Fibroblast of skin of right biceps (primary cell): ENCODE results near the gene USP25.

ENCODE experiments used
- DNase-seq: peaks from one replicate; pipeline ENCODE4 v3.0.0-alpha.2; 2013

The USP25 gene, protein sequence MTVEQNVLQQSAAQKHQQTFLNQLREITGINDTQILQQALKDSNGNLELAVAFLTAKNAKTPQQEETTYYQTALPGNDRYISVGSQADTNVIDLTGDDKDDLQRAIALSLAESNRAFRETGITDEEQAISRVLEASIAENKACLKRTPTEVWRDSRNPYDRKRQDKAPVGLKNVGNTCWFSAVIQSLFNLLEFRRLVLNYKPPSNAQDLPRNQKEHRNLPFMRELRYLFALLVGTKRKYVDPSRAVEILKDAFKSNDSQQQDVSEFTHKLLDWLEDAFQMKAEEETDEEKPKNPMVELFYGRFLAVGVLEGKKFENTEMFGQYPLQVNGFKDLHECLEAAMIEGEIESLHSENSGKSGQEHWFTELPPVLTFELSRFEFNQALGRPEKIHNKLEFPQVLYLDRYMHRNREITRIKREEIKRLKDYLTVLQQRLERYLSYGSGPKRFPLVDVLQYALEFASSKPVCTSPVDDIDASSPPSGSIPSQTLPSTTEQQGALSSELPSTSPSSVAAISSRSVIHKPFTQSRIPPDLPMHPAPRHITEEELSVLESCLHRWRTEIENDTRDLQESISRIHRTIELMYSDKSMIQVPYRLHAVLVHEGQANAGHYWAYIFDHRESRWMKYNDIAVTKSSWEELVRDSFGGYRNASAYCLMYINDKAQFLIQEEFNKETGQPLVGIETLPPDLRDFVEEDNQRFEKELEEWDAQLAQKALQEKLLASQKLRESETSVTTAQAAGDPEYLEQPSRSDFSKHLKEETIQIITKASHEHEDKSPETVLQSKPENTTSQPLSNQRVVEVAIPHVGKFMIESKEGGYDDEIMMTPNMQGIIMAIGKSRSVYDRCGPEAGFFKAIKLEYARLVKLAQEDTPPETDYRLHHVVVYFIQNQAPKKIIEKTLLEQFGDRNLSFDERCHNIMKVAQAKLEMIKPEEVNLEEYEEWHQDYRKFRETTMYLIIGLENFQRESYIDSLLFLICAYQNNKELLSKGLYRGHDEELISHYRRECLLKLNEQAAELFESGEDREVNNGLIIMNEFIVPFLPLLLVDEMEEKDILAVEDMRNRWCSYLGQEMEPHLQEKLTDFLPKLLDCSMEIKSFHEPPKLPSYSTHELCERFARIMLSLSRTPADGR

DNA sequence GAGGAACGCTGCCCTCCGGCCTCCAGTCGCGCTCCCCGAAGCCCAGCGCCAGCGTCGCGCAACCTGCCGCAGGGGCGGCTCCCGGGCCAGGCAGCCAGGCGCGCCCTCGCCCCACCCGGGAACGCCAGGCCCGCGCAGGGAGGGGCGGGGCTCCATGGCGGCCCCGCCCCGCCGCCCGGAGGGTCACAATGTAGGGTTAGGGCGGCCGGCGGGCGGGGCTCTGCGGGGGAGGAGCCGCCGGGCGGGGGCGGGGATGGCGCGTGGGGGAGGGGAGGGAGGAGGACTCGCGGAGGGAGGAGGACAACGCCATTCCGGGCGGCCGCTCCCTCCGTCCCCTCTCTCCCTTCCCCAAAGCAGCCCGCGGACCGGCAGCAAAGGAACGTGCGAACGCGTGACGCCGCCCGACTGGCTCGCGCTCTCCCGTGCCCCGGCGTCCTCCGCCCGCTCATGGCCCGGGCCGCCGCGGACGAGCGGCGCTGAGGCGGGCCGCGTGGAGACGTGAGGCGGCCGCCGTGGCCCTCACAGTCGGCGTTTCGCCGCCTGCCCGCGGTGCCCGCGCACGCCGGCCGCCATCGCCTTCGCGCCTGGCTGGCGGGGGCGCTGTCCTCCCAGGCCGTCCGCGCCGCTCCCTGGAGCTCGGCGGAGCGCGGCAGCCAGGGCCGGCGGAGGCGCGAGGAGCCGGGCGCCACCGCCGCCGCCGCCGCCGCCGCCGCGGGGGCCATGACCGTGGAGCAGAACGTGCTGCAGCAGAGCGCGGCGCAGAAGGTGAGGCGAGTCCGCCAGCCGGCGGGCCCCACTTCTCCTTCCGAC, at the start of gene USP25:
Gene USP25 (plus strand): TSS at position 309 of the 810 bp plus-strand sequence. CDS start 412 bp downstream, at position 721.
- peak; percentile 79 for DNase-seq

DNA sequence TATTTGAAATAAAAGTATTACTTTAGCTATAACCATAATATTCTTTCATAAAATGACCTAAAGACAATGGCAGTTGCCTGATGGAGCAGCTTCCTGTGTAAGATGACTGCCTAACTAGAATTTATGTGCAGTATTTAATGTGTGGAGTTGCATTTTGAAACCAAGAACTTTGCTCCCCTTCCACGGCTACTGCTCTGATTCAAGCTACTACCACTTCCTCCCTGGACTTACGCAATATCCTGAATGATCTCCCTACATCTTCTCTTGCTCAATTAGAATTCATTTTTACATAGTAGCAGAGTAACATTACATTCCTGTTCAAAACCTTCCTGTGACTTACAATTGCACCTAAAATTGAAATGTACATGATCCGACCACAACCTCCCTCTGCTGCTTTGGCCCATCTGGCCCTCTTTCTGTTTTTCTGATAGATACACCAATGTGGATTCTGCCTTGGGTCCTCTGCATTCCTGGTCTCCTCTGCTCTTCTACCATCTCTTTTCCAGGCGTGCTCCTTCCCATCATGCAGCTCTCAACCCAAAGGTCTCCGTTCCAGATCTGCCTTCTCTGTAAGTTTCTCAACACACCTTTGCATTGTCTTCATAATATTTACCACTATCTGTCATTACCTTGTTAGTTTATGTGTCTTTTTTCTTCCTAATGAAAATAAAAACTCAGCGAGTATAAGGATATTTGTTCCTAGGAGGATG, 47.4 kb upstream of the USP25 start:
- peak; percentile 81 for DNase-seq

DNA sequence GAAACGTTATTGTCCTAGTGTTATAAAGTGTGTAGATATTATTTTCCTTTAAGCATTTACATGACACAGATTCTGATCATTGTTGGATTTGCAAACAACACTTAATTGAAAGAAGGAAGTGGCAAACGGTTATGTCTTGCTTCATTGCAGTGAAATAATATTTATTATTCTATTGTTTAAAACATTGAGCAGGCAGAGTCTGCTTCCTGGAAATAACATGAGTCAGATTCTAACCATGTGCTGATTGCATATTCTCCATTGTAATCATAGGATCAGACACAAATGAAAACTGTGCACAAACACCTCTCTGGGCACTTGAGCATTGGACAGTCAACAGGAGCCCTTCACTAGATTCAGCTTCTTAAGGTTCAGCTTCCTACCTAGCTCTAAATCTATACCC, 46.8 kb upstream of the USP25 start:
- peak; percentile 58 for DNase-seq

DNA sequence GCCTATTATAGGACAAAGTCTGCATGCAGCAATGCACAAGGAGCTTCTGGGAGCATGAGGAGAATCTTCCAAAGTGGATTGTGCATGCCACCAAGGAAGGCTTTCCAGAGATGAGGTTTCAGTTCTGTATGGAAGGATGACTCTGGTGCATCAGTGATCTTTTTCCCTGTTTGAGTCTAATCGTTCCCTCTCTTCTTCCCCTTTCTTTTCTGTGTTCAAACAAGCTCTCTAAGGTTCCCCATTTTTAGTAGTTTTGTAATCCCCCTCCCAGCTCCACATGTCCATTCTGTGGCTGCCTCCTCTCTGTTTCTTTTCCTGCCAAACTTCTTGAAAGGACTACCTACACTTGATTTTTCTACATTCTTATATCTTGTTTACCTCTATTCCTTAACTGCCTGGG, 43.3 kb upstream of the USP25 start:
- DNase-seq = no peak

DNA sequence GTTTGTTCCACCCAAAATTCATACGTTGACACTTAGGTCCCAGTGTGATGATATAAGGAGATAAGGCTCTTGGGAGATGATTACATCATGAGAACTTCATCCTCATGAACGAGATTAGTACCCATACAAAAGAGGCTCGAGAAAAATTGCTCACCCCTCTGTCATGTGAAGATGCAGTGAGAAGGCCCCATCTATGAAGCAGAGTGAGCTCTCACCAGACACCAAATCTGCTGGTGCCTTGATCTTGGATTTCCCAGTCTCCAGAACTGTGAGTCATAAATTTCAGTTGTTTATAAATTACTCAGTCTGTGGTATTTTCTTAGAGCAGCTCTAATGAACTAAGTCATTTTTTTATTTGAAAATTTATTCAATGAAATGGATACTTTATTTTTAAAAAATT, 42.6 kb upstream of the USP25 start:
- DNase-seq = peak; percentile 76

DNA sequence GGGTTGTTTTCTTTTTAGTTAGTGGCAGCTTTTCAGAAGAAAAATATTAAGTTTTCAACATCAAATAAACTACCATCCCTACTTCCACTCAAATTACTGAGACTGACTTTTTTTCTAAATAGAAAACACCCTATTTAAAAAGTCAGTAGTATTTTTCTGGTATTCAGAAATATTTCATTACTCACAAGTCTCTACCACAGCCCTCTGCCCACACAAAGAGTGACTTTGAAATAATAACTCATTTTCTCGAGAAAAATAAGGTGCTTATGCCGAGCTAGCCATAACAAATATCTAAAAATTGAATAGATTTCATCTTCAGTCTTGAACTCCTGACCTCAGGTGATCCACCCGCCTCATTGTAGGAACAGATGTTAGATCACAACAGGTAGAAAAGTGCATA, 41.8 kb upstream of the USP25 start:
- DNase-seq = no peak

DNA sequence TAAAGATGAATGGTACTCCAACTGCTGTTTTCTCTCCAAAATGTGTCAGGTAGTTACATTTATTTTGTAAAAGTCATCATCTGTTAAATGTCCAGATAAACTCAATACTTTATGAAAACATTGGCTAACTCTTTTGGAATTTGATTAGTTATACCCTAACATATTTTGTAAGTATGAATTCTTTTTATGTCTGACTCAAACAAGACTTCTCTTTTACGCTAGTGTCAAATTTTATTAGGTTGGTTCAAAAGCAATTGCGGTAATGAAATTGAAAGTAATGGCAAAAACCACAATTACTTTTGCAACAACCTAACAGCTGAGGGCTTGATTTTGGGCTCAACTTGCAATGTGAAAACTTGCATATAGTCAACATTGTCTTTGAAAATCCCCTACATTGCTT, 41.0 kb upstream of the USP25 start:
- peak; percentile 43 for DNase-seq

DNA sequence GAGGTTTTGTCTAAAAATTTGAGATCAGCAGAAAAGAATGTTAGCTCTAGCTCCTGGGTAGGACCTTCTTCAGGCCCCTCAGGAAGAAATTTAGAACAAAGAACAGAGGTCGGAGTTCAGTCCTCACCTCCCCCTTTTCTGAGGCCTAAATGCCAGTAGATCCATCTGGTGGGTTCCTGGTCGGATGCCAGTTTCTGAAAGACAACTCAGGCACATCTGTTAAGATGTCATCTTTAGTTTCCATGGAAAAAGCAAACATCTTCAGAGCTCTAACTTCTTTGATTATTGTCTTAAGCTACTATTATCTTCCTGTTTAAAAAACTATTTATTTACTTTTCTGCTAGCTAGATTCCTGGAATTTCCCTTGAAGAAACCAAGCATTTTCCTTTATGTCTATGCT, 37.1 kb upstream of the USP25 start:
- DNase-seq = no peak

DNA sequence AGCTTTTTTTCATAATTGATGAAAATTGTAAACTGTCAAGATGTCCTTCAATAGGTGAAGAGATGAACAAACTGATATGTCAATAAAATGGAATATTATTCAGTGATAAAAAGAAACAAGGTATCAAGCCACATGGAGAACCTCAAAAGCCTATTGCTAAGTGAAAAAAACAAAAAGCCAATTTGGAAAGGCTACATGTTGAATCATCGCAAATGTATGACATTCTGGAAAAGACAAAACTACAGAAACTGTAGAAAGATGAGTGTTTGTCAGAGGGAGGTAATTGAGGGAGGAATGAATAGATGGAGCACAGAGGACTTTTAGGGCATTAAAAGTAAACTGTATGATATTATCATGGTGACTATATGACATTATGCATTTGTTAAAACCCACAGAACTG, 34.5 kb upstream of the USP25 start:
- peak; percentile 28 for DNase-seq

DNA sequence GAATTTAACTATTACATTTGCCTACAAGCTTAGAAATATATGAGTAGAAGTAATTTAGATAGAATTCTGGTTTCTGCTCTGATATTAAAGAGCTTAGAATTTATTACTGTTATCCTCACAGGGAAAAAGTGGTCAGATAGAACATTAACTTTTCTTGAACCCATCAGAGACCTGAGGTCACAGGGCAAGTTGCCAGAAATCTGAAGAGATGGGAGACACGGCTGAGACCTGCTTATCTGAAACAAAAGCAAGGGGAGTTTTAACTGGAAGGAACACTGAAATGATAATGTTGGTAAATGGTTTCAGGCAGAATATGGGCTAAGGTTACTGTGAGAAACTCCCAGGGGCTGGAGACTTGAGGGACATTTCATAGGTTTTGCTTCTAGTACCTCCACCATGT, 28.0 kb upstream of the USP25 start:
- no peak for DNase-seq

DNA sequence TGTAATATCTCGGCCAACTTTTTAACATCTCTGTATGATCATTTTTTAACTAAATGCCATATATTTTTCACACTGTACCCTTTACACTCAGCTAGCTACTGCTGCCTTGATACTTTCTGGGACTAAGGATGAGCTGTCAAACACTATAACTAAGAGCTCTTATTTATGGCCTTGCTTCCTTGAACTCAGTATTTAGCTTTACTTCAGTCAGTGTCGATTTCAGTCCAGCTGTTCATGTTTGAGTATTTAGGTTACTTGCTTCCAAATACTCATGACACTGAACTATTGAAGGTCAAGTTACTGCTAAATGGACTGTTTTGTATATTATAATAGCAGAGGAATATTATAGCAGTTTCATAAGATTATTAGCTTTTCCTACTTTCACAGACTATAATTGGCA, 25.9 kb upstream of the USP25 start:
- DNase-seq = no peak

DNA sequence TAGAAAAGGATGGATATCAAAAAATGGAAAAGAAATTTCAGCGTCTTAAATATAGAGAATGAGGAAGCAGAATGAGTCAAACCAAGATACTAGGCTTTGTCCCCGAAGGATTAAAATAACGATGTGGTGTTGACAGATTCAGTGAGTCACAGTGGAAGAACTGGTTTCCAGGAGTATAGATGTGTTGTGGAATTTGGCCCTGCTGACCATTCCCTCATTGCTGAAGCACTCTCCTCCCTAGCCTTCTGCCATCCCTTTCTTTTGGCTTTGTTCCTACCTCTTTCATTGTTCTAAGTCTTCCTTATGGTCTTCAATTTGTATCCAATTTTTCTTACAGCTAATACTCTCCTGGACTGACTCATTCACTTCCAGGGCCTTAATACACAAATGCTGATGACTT, 23.1 kb upstream of the USP25 start:
- DNase-seq = peak; percentile 98

DNA sequence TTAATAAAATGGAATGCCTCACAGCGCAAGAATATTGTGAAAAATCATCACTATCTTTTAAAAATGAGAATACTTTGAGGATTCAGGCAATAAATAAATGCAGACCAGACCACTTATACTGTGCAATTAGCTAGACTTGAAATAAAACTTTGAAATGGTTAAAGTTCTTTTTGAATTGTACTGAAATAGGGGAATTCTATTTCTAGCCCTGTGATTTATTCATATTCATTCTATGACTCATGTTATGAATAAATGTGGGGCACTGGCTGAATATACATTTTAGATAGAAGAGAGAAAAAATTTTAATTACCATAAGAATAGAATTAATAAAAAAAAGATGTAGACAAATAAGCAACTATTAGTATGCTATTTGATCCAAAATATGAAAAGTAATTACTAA, 16.4 kb upstream of the USP25 start:
- peak; percentile 33 for DNase-seq

DNA sequence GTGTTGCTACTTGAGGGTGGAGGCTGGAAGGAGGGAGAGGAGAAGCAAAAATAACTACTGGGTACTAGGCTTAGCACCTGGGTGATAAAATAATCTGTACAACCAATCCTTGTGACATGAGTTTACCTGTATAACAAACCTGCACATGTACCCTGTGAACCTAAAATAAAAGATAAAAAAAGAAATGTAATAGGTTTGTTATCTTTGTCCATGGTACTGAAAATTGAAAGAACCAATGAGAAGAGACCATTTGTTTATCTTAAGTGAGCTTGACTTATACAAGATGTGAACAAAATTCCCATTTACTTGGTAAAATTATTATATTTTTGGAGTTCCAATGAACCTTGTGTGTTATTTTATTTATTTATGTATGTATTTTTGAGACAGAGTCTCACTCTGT, 11.1 kb upstream of the USP25 start:
- no peak for DNase-seq

DNA sequence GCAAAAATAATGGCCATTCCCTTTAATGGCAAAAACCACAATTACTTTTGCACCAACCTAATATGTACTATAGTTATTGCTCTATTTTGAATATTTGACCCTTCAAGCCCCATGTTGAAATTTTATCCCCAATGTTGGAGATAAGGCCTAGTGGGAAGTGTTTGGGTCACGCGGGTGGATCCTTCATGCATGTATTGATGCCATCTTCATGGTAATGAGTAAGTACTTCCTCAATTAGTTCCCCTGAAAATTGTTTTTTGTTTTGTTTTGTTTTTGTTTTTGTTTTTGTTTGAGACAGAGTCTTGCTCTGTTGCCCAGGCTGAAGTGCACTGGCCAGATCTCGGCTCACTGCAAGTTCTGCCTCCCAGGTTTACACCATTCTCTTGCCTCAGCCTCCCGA, 9.8 kb upstream of the USP25 start:
- DNase-seq = no peak

DNA sequence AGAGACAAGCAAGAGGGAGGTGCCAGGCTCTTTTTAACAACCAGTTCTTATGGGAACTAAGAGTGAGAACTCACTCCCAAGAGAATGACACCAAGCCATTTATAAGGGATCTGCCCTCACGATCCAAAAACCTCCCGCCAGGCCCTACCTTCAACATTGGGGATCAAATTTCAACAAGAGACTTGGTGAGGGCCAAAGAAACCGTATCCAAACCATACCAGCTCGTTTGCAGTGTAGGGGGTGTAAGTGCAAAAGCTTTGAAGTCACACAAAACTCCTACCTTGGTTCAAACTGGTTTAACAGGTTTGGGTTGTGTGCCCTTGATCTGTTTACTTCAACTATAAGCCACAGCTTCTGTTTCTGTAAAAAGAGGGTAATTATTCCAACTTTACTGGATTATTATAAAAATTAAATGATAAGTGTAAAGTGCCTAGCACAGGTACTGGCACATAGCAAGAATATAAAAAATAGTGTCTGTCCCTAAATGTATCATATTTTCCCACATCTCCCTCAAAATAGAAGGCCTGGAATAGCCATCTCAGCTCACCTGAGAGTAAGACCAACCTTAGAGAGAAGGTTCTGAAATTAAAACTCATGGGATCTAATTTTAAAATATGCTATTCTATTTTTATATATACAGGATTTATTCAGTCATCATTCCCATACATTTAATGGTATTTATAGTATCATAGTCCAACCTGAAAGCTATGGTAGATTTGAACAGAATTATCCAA, 7.0 kb upstream of the USP25 start:
- DNase-seq = no peak

DNA sequence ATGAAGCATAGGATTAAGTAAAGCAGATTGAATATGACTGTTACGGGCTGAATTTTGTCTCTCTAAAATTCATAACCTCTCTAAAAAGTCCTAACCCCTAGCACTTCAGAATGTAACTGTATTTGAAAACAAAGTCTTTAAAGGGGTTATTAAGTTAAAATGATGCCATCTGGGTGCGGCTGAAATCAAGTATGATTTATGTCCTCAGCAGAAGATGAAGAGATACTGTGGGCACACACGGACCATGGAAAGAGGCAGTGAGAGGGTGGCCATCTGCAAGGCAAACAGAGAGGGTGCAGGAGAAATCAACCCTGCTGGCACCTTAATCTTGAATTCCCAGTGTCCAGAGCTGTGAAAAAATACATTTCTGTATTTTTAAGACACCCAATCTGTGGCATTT, 3.8 kb upstream of the USP25 start:
- no peak for DNase-seq

DNA sequence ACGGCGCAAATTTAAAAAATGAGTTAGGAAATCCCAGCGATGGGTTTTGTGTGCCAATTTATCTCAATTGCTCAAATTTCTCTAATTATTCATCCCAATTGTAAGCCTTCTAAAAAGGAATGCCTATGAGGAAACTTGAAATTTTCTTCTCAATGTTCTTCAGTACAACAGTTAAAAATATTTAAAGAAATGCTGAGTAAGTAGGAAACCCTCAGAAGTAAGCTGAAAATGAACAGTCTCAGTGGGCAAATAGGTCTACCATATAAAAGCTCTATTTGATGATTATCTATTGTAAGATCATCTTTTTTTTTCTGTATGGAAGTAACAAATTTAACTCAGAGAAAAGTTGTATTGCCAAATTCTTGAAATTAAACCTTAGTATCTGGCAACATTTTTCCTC, 1.7 kb upstream of the USP25 start:
- DNase-seq = no peak

DNA sequence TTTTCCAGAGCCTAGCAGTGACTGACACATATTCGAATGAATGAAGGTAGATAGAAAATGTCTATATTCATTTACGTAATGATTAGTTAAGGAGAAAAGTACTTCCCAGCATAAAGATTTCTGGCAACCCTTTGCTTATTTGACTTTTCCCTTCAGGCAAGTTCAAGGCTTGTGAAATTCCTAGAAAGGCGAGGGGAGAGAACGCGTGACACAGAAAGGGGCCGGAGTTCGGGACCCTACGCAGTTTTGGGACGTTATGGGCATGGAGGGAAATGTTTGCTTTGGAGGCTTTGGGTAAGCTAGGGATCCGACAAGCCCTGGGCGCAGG, 472 bp upstream of the USP25 start:
- DNase-seq = no peak

DNA sequence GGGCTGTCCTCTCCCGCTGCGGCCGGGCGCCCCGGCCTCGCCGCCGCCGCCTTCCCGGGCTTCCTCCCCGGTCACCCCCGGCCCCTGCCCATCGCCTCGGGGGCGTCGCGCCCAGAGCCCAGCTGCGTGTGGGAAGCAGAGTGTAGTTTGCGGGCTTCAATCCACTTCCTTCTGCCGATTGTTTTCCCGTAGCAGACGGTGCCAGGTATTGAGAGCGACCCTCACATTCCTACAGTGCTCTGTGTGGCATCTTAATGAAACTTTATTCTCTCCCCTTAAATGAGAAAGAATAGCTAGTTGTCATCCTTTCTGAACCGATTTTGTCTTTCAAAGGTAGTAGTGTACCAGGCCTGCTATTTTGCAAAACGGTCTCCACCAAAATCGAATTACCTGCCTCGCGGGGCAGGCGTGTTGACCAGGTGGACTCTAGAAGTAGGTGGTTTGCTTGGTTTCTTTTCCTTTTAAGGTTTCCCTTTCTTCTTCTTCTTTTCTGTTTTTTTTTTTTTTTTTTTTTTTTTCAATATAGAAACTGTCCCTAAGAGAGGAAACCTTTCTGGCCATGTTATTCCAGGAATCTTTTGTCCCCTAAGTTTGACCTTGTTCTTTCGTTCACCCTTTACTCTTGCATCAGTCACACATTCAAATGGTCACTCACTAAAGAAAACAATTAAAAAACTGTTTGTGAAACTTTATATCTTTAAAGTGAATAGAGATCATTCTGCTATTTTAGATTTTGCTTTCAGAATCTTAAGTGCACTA, 881 bp downstream of the USP25 start:
- no peak for DNase-seq

DNA sequence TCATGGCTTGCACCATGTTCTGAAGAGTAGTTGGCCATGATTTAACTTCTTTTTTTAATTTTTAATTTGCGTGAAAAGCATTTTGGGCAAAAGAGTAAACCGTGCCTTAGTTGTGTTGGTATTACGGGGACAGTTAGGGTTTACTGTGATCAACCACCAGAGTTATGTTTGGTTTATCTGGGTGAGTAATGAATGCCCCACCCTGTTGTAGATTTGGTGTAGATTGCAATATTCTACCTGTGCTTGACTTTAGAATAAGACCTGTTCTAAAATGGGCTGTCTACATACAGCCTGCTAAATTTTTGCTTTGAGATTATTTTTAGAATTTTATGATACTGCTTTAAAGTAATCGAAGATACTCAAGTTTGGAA, 1.4 kb downstream of the USP25 start:
- no peak for DNase-seq
